HG03460 (cell line): Measurements from ENCODE around the gene KLK2.

ENCODE experiments used
- ATAC-seq: cut with Tn5 transposase; IDR thresholded peaks from one replicate; pipeline ENCODE4 v1.9.1; 2021; ENCODE audit not compliant: unreplicated experiment

Gene KLK2

GRCh38 chr19:50921426-50922316 lies 48.4 kb downstream of the KLK2 start:
- no peak for ATAC-seq

GRCh38 chr19:50922317-50922853 lies 49.1 kb downstream of the KLK2 start:
- no peak for ATAC-seq

GRCh38 chr19:50924586-50924985 lies 51.3 kb downstream of the KLK2 start:
- ATAC-seq = no peak

GRCh38 chr19:50925734-50926133 lies 52.5 kb downstream of the KLK2 start:
- ATAC-seq = no peak

GRCh38 chr19:50926144-50926543 lies 52.9 kb downstream of the KLK2 start:
- no peak for ATAC-seq

- ATAC-seq = no peak
Measured at GRCh38 chr19:50928831-50929230, 55.6 kb downstream of the KLK2 start.
